Stimulated activated memory B cell treated with anti-CD40 and anti-IgM and Interleukin-4, amounts not matched to agents 10 μg/mL and 1 μg/mL and 100 μg/mL, for 72 hours (primary cell): ENCODE results near the gene IQCH.
A peak's percentile ranks its signal among the peaks of the same experiment; 100 is the strongest.
"Not testable (repeated sequence)": the region's sequence is repeated elsewhere in the genome, so short reads cannot be mapped to it uniquely, and the experiment has no call there.

Experiments used
- ATAC-seq: fragments of 150-1000 bp; cut with Tn5 transposase; 2 replicates; pipeline ENCODE4 v1.10.0; 2021
- H3K27ac Mint-ChIP-seq: one replicate; pipeline ENCODE4 v1.8.0; 2022; ENCODE audit warnings: mild to moderate bottlenecking, mixed read lengths
- H3K27me3 Mint-ChIP-seq: one replicate; pipeline ENCODE4 v1.8.0; 2022; ENCODE audit warnings: mixed read lengths
- H3K36me3 Mint-ChIP-seq: one replicate; pipeline ENCODE4 v1.8.0; 2022; ENCODE audit warnings: mixed read lengths
- H3K4me1 Mint-ChIP-seq: one replicate; pipeline ENCODE4 v1.8.0; 2022; ENCODE audit warnings: mixed read lengths
- H3K4me3 Mint-ChIP-seq: one replicate; pipeline ENCODE4 v1.8.0; 2022; ENCODE audit warnings: mild to moderate bottlenecking, moderate library complexity, mixed read lengths
- H3K9me3 Mint-ChIP-seq: one replicate; pipeline ENCODE4 v1.8.0; 2022; ENCODE audit warnings: mixed read lengths

Gene IQCH

DNA sequence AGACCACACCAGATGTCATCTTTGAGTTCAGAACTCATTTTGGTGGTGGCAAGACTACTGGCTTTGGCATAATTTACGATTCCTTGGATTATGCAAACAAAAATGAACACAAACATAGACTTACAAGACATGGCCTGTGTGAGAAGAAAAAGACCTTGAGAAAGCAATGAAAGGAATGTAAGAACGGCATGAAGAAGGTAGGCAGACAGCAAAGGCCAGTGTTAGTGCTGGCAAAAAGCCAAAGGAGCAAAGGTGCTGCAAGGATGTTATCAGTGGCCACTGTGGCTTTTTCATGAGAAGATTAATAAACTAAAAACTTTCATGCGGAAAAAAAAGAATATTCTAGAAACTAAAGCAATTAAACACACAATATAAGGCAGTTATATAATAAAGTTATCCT, 22.0 kb upstream of the IQCH start:
- peaks cover 82% of the 10 kb centered on the region for H3K36me3 Mint-ChIP-seq
- H3K4me1 Mint-ChIP-seq: peaks cover 11% of the 10 kb centered on the region
- H3K27me3 Mint-ChIP-seq: no peaks in the 10 kb centered on the region
- no peak overlapping the region for H3K27ac Mint-ChIP-seq
- H3K4me3 Mint-ChIP-seq: no peak overlapping the region
- ATAC-seq: no peak
- H3K9me3 Mint-ChIP-seq: no peaks in the 10 kb centered on the region

DNA sequence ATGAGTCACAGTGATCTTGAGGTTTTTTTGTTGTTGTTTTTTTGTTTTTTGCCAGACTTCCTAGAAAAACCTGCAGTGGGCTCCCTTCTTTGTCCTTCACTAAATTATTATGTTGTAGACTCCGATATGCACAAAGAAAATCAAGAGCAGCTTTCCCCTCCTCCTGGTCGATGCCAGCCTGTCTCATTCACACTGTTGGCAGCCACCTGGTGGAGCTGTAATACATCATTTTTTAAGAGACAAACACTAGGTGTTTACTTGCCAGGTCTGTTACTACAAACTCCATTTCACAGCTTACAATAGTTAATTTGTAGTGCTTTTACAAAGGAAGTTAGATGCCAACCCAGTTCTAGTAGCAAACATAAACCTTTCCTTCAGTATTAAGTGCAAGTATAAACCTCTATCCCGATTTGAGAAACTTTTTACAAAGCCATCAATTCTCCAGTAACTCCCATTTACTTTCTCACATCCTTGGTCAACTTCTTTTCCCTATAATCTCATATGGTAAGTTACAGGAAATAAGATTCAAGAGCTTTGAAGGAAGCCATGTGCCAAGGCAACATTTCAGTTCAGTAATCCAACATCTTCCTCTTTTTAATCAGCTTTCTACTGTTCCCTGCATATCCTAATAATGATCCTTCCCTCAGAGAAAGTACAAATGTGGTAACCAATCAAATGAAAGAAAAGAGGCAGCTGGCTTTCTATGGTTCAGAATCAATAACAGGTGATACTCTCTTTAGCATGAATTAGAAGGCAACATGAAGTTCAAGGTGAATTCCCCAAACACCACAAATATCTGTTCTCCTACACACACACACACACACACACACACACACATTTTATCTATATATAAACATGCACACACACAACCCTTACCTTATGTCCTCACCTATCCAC, 14.1 kb upstream of the IQCH start:
- peak overlapping the region; percentile 88 for H3K27ac Mint-ChIP-seq
- H3K27me3 Mint-ChIP-seq: no peaks in the 10 kb centered on the region
- H3K9me3 Mint-ChIP-seq: no peaks in the 10 kb centered on the region
- H3K4me1 Mint-ChIP-seq: peaks cover 37% of the 10 kb centered on the region
- ATAC-seq: peak; percentile 60
- peak overlapping the region; percentile 73 for H3K4me3 Mint-ChIP-seq
- H3K36me3 Mint-ChIP-seq: peaks cover 16% of the 10 kb centered on the region

DNA sequence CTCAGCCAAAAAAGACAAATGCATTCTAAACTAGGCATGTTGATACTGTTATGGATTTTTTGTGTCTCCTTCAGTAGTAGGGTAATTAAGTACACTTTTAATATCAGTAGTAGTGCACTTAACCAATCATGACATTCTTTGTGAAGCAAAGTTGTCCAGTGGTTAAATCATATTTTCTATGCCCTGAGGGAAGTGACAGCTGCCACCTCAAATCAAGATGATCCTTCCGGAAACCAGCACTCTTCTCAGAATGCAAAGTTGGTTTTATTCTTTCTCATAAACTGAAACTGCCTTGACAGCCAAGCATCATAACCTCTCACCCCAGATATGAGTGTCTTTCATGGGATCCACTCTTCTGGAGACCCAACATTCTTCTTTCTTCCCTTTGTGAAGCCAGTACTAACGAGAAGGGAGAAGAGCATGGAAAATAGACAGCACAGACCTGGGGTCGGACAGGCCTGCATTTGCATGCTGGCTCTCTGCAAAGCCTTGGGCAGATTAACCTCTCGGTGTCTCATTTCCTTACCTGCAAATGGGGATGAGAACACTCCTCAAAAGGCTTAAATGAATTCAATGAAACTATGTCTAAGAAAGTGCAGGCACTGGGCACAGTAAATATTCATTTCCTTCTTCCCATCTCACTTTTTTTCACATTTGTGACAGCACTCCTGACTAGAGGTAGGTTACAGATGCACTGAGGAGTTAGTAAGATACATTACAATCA, 13.3 kb upstream of the IQCH start:
- Mint-ChIP-seq H3K4me3 (peak overlapping the region; percentile 73), H3K27me3 (no peaks in the 10 kb centered on the region), H3K4me1 (peaks cover 43% of the 10 kb centered on the region), H3K9me3 (no peaks in the 10 kb centered on the region), H3K27ac (peak overlapping the region; percentile 88), H3K36me3 (peaks cover 16% of the 10 kb centered on the region)
- ATAC-seq: peak; percentile 92

DNA sequence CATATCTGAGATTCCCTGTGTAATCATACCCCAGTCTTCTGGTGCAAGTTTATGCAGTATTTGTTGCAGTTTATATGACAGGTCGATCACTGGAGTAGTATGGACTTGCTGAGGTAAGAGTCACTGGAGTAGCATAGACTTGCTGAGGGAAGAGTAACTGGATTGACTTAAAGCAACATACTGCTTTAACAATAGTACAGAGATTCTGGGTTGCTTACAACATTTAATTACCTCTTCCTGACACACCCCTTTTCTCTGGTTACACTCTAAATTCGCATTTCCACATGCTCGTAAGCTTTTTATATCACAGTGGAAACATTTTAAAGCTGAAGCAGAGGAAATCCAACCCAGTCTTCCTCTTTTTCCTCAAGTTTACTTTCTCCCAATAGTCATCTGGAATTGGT, 11.9 kb upstream of the IQCH start:
- H3K27ac Mint-ChIP-seq: peak overlapping the region; percentile 53
- H3K4me1 Mint-ChIP-seq: peaks cover 48% of the 10 kb centered on the region
- H3K36me3 Mint-ChIP-seq: peaks cover 26% of the 10 kb centered on the region
- H3K27me3 Mint-ChIP-seq: no peaks in the 10 kb centered on the region
- ATAC-seq: no peak
- no peak overlapping the region for H3K4me3 Mint-ChIP-seq
- peaks cover 3% of the 10 kb centered on the region for H3K9me3 Mint-ChIP-seq

DNA sequence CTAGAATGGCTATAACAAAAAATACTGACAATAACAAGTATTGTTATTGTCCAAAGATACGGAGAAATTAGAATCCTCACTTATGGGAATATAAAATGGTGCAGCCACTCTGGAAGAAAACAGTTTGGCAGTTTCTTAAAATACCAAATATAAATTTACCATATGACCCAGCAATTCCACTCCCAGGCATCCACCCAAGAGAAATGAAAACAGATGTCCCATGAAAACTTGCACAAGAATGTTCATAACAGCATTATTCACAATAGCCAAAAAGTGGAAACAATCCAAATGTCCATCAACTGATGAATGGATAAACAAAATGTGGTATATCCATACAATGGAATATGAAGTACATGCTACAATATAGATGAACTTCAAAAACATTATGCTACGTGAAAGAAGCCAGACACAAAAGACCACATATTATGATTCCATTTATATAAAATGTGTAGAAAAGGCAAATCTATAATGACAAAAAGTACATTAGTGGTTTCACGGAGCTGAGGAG, 9.6 kb upstream of the IQCH start:
- Mint-ChIP-seq H3K9me3 (peaks cover 3% of the 10 kb centered on the region), H3K27ac (no peak overlapping the region), H3K36me3 (peaks cover 33% of the 10 kb centered on the region), H3K27me3 (no peaks in the 10 kb centered on the region), H3K4me3 (no peak overlapping the region), H3K4me1 (peaks cover 62% of the 10 kb centered on the region)
- no peak for ATAC-seq

DNA sequence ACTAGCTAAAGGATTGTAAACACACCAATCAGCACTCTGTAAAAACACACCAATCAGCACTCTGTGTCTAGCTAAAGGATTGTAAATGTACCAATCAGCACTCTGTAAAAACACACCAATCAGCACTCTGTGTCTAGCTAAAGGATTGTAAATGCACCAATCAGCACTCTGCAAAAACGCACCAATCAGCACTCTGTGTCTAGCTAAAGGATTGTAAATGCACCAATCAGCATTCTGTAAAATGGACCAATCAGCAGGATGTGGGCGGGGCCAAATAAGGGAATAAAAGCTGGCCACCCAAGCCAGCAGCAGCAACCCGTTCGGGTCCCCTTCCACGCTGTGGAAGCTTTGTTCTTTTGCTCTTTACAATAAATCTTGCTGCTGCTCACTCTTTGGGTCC, 8.0 kb upstream of the IQCH start:
- not testable (repeated sequence) for H3K9me3 Mint-ChIP-seq
- H3K36me3 Mint-ChIP-seq: peaks cover 33% of the 10 kb centered on the region
- H3K4me1 Mint-ChIP-seq: peaks cover 52% of the 10 kb centered on the region

DNA sequence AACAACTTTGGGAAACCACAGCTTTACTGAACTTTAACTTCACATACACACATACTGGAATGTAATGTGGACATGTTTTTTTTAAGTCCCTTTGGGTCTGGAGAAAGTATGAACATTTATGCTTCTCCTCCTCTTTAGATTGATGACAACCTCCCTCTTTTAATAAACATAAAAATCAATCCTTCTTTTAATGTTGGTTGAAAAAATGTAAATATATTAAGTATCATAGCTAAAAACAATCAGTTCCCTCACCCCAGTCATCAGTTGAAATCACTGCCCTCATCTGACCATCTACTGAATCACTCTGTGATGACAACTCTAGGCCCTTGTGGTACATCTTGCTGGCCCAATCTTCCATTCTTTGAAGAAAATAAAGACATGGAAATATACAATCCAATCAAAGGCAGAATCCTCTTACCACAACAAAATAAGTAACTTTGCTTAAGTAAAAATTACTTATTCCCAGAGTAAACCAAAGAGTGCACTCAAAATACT, 6.5 kb upstream of the IQCH start:
- Mint-ChIP-seq H3K27me3 (no peaks in the 10 kb centered on the region), H3K9me3 (peaks cover 3% of the 10 kb centered on the region), H3K4me3 (no peak overlapping the region), H3K27ac (no peak overlapping the region), H3K4me1 (peaks cover 56% of the 10 kb centered on the region), H3K36me3 (peaks cover 33% of the 10 kb centered on the region)
- ATAC-seq: no peak

More for the DNA sequence above, 8.0 kb upstream of the IQCH start:
- H3K27me3 Mint-ChIP-seq, H3K4me3 Mint-ChIP-seq, H3K27ac Mint-ChIP-seq, ATAC-seq: not testable (repeated sequence)

DNA sequence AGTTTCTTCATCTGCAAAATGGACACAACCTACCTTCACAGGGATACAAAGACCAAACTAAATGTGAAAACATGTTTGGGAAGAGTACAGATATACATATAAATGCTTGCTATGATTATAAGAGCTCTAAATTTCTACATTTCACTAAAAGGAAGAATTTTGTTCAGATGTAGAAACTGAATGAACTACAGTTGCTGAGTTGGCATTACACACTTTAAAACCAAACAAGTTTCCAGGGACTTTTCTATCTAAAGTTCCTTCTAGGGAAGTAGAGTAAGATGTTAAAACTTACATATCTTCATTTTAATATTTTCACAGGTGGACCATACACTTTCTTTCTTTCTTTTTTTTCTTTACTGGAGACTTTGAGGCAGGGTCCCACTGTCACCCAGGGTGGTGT, 4.8 kb upstream of the IQCH start:
- ATAC-seq: no peak
- no peak overlapping the region for H3K4me3 Mint-ChIP-seq
- H3K9me3 Mint-ChIP-seq: peaks cover 3% of the 10 kb centered on the region
- no peak overlapping the region for H3K27ac Mint-ChIP-seq
- H3K36me3 Mint-ChIP-seq: peaks cover 33% of the 10 kb centered on the region
- peaks cover 62% of the 10 kb centered on the region for H3K4me1 Mint-ChIP-seq
- H3K27me3 Mint-ChIP-seq: no peaks in the 10 kb centered on the region

DNA sequence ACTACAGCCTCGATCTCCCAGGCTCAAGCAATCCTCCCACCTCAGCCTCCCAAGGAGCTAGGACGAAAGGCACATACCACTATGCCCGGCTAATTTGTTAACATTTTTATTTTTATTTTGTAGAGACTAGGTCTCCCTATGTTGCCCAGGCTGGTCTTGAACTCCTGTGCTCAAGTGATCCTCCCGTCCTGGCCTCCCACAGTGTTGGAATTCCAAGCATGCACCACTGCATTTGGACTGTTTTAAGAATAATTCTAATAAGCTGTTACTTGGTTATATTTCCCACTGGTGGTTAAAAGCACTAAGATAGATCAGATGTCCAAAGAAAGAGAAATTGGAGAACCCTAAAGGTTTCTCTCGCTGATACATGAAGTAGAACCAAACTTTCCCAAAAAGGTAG, 3.3 kb upstream of the IQCH start:
- Mint-ChIP-seq H3K27me3 (no peaks in the 10 kb centered on the region), H3K4me1 (peaks cover 60% of the 10 kb centered on the region), H3K36me3 (peaks cover 19% of the 10 kb centered on the region), H3K9me3 (peaks cover 3% of the 10 kb centered on the region), H3K27ac (no peak overlapping the region), H3K4me3 (no peak overlapping the region)
- ATAC-seq: no peak

DNA sequence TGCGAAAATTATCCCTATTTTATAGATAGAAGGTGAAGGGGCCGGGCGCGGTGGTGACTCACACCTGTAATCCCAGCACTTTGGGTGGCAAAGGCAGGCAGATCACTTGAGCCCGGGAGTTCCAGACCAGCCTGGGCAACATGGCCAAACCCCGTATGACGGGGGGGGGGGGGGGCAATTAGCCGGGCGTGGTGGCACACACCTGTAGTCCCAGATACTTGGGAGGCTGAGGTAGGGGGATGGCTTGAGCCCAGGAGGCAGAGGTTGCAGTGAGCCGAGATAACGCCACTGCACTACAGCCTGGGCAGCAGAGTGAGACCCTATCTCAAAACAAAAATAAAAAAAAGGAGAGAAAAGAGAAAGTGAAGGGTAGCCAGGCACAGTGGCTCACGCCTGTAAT, 1.5 kb upstream of the IQCH start:
- no peak for ATAC-seq
- peak overlapping the region; percentile 95 for H3K4me3 Mint-ChIP-seq
- peaks cover 52% of the 10 kb centered on the region for H3K4me1 Mint-ChIP-seq
- peak overlapping the region; percentile 92 for H3K27ac Mint-ChIP-seq
- H3K27me3 Mint-ChIP-seq: no peaks in the 10 kb centered on the region
- no peaks in the 10 kb centered on the region for H3K9me3 Mint-ChIP-seq
- H3K36me3 Mint-ChIP-seq: peaks cover 6% of the 10 kb centered on the region

DNA sequence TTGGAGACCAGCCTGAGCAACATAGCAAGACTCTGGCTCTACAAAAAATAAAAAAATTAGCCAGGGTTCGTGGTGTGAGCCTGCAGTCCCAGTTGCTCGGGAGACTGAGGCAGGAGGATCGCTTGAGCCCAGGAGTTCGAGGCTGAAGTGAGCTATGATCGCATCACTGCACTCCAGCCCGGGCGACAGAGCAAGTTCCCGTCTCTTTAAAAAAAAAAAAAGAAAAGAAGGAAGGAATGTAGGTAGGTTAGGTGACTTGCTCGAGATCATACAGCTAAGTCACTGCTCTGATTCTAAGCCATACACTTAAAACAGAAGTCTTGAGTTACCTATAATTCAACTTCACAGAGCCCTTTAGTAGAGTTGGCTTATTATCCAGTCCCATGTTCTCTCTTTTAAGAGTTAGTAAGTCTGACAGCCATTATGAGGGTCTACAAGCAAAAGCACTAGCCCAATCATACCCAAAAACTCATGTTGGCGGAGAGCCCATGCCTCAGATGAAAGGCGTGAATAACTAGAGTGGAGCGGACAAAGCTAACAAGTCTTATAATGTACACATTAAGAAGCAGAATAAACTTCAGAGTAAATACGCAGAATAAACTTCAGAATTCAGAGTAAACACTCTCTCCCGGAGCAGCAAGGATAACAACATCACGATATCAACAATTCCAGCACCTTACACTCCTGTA, 893 bp upstream of the IQCH start:
- Mint-ChIP-seq H3K4me3 (peak overlapping the region; percentile 95), H3K27ac (peak overlapping the region; percentile 92), H3K36me3 (peaks cover 6% of the 10 kb centered on the region), H3K4me1 (peaks cover 48% of the 10 kb centered on the region), H3K27me3 (no peaks in the 10 kb centered on the region), H3K9me3 (no peaks in the 10 kb centered on the region)
- ATAC-seq: no peak

DNA sequence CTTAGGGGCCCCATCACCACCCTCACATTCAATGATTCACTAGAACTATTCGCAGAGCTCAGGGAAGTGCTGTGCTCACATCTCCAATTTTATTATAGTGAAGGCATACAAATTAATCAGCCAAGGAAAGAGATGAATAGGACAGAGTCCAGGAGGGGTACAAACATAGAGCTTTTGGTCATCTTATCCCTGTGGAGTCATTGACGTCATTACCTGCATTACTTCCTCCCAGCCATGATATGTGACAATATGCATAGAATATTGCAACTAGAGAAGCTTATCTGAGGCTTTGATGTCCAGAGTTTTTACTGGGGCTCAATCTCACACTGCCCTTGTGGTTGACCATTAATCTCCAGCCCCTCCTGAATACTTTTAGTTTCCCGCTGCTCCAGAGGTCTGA, 1.5 kb downstream of the IQCH start:
- Mint-ChIP-seq H3K4me1 (peaks cover 41% of the 10 kb centered on the region), H3K27ac (no peak overlapping the region), H3K27me3 (no peaks in the 10 kb centered on the region), H3K36me3 (no peaks in the 10 kb centered on the region), H3K4me3 (peak overlapping the region; percentile 45), H3K9me3 (no peaks in the 10 kb centered on the region)
- ATAC-seq: no peak

DNA sequence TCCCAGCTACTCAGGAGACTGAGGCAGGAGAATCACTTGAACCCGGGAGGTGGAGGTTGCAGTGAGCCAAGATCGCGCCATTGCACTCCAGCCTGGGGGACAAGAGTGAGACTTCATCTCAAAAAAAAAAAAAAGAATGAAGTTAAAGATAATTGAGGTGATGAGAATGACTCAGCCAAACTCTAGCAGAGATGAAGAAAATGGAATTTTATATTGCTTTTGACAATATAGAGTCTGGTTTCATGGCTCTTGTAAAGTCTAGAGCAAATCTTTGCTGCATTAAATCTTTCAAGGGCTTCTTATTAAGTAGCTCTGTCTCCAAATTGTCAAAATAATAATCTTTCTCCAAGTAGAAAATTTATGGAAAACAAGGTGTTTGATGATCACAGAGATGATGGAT, 3.8 kb downstream of the IQCH start:
- not testable (repeated sequence) for H3K4me3 Mint-ChIP-seq, H3K36me3 Mint-ChIP-seq, H3K27ac Mint-ChIP-seq, ATAC-seq, H3K27me3 Mint-ChIP-seq, H3K9me3 Mint-ChIP-seq
- peaks cover 21% of the 10 kb centered on the region for H3K4me1 Mint-ChIP-seq

DNA sequence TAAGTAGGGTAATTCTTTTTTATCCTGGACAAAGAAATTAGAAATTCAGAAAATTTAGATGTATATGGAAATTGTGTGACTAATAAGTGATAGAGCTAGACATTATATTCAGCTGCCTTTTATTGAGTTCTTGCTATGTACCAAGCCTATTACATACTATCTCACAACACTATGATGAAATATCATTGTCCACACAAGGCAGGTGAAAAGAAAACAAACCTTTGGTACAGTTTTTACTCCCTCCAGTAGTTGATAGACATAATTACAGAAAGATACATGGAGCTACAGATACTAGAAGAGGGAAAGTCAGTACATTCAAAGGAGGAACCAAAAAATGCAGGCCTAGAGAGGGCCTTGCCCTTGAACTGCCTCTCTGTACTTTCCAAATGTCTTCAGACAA, 4.8 kb downstream of the IQCH start:
- H3K4me3 Mint-ChIP-seq: no peak overlapping the region
- H3K4me1 Mint-ChIP-seq: peaks cover 14% of the 10 kb centered on the region
- H3K27ac Mint-ChIP-seq: no peak overlapping the region
- ATAC-seq: no peak
- H3K9me3 Mint-ChIP-seq: no peaks in the 10 kb centered on the region
- no peaks in the 10 kb centered on the region for H3K36me3 Mint-ChIP-seq
- H3K27me3 Mint-ChIP-seq: no peaks in the 10 kb centered on the region

DNA sequence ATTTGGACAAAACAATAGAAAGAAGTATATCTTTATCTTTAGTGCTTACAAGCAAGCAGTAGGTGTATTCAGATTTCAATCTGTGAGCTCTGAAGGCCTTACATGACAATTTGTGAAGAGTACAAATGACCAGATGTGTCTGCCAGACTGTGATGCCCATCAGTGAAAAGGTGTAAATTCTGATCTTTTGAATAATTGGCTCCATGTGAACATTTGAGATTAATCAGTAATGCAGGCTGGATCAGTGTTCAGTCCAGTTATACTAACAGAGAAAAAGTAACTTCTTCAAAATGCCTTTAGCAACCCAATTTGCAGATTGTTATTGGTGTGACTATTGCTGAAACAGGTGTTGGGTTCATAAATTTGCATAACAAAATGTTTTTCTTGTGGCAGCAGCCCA, 5.2 kb downstream of the IQCH start:
- Mint-ChIP-seq H3K27ac (no peak overlapping the region), H3K4me1 (peaks cover 14% of the 10 kb centered on the region)
- no peak for ATAC-seq

More for the DNA sequence above, 5.2 kb downstream of the IQCH start:
- Mint-ChIP-seq H3K9me3 (no peaks in the 10 kb centered on the region), H3K4me3 (no peak overlapping the region), H3K36me3 (no peaks in the 10 kb centered on the region), H3K27me3 (no peaks in the 10 kb centered on the region)
